Vagina (tissue), 2 donors: Measurements from ENCODE around the gene CBR1.

Experiments
- CTCF ChIP-seq, 3 experiments: fragments of 450-650 bp in 2 of 3; fragments of 200-600 bp in 1 of 3; sonication (generic) in 1 of 3; IDR thresholded peaks; one replicate each; pipeline ENCODE4 v1.5.1; 2017 to 2019; ENCODE audit warnings: antibody characterized with exemption in 3 of 3, mild to moderate bottlenecking in 2 of 3, moderate library complexity in 2 of 3
- POLR2AphosphoS5 ChIP-seq, 2 donors: sonication (generic); formaldehyde crosslinking; IDR thresholded peaks; one replicate each; pipeline ENCODE4 v1.9.0; 2017; ENCODE audit warnings: antibody characterized with exemption in 2 of 2, mild to moderate bottlenecking in 2 of 2, low read depth in 1 of 2; ENCODE audit not compliant: insufficient read depth in 1 of 2

GRCh38 chr21:36039861-36040260 lies 30.0 kb upstream of the CBR1 start:
- no peak for TF ChIP-seq CTCF (IDR thresholded peaks at IDR 0.05)
- TF ChIP-seq POLR2AphosphoS5 (IDR thresholded peaks at IDR 0.05; ENCODE audit: insufficient read depth in 1 of 2, low read depth in 1 of 2) = no peak
